Sigmoid colon (tissue), 7 donors: Measurements from ENCODE around the gene DONSON. TPM values are rescaled to one million over a fixed set of nuclear protein-coding genes. Genes with fewer than 3 reads are reported as not detected.

ENCODE experiments used
- DNase-seq: peaks from one replicate; pipeline ENCODE4 v3.0.0-alpha.2; 2019
- H3K27ac ChIP-seq, 4 donors: fragments of 200-600 bp; sonication (generic); one replicate each; pipeline ENCODE4 v1.5.1; 2016 to 2019; ENCODE audit warnings: mild to moderate bottlenecking in 1 of 4
- H3K27me3 ChIP-seq, 3 donors: fragments of 200-600 bp; sonication (generic); one replicate each; pipeline ENCODE4 v1.5.1; 2019; ENCODE audit warnings: mild to moderate bottlenecking in 1 of 3
- H3K36me3 ChIP-seq, 4 donors: fragments of 200-600 bp; sonication (generic); one replicate each; pipeline ENCODE4 v1.5.1; 2016 to 2019
- H3K4me1 ChIP-seq, 4 donors: fragments of 200-600 bp; sonication (generic); one replicate each; pipeline ENCODE4 v1.5.1; 2017 to 2019
- H3K4me3 ChIP-seq, 4 donors: fragments of 200-600 bp; sonication (generic); one replicate each; pipeline ENCODE4 v1.5.1; 2017 to 2019; ENCODE audit warnings: mild to moderate bottlenecking in 2 of 4, moderate library complexity in 1 of 4
- H3K9me3 ChIP-seq, 4 donors: fragments of 200-600 bp in 3 of 4; sonication (generic) in 3 of 4; one replicate each; pipeline versions ENCODE4 v1.5.1 to v1.6.1; 2013 to 2019
- EP300 ChIP-seq, 4 donors: sonication (generic); formaldehyde crosslinking; IDR thresholded peaks; one replicate each; pipeline ENCODE4 v1.6.1; 2017; ENCODE audit warnings: antibody characterized with exemption in 4 of 4
- POLR2A ChIP-seq, 2 donors: fragments of 450-650 bp; IDR thresholded peaks; one replicate each; pipeline ENCODE4 v1.6.1; 2016; ENCODE audit warnings: antibody characterized with exemption in 2 of 2, mild to moderate bottlenecking in 2 of 2, moderate library complexity in 2 of 2
- POLR2AphosphoS5 ChIP-seq, 4 donors: sonication (generic); formaldehyde crosslinking; IDR thresholded peaks; one replicate each; pipeline ENCODE4 v1.6.1; 2017; ENCODE audit warnings: antibody characterized with exemption in 4 of 4
- WGBS, 2 donors: extraction: QIAGEN DNeasy Blood & Tissue Kit; methylation state at CpG; one replicate each; pipeline ENCODE4 v1.1.7; 2013; 5-methylcytosine and 5-hydroxymethylcytosine counted together
- intact Hi-C: fragments of 100-400 bp; cut with DNase I; formaldehyde crosslinking; loops from one replicate; pipeline ENCODE4 v1.15.1; 2023
- polyA plus RNA-seq, 3 donors: library from polyadenylated mRNA; stranded (reverse); fragments of 200-250 nt; gene quantifications; one replicate each; pipeline ENCODE4 v1.2.3, GENCODE V29; 2013
- total RNA-seq, 4 donors: library from RNA; depleted of rRNA; stranded (reverse); fragments of >200 nt; gene quantifications; one replicate each; pipeline ENCODE4 v1.1.0, GENCODE V29; 2016
- TF ChIP-seq, protein P1 (sequence below), 4 experiments: fragments of 450-650 bp in 3 of 4; fragments of 200-600 bp in 1 of 4; IDR thresholded peaks; one replicate each; pipeline ENCODE4 v1.5.1; 2016 to 2019; ENCODE audit warnings: antibody characterized with exemption in 4 of 4, mild to moderate bottlenecking in 3 of 4, moderate library complexity in 2 of 4
- donor health status: healthy with polysubstance abuse.
- donor health status: Bipolar disorder and iron deficiency.
- donor health status: healthy.

The DONSON gene
- total and polyA plus RNA-seq, 7 donors = 4.6 to 13.4 (median 6.4) TPM

DNA sequence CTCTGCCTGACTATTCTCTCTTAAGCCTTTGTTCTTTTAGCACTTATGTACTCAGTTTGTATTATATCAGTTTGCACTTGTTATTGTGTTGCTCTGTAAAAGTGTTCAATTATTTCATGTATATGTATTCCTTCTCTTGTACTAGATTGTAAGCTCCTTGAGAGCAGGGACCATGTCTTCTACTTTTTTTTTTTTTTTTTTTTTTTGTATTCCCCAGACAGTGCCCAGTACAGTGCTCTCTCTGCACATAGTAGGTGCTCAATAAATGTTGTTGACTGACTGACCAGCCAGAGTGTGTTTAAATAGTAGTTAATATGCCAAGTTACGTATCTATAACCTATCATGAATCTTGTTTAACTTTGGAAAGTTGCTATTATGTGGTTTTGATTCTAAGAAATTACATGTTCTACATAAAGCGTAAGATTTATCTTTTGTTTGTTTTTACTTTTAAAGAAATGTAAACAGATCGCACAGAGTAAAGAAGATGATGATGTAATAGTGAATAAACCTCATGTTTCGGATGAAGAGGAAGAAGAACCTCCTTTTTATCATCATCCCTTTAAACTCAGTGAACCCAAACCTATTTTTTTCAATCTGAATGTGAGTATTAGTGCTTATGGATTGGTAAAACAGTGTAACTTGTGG lies 29.6 kb downstream of the DONSON start:
- 59 to 69% methylated on average over 4 of the region's 4 CpGs for WGBS, 2 donors
- Histone ChIP-seq H3K4me3 (no peak overlapping the region), H3K27me3 (no peaks in the 10 kb centered on the region), H3K36me3 (peaks cover 23 to 98% (median 51%) of the 10 kb centered on the region in 4 donors), H3K27ac (no peak overlapping the region), H3K4me1 (peaks cover 0 to 61% (median 34%) of the 10 kb centered on the region in 4 donors), H3K9me3 (no peaks in the 10 kb centered on the region)
- TF ChIP-seq POLR2AphosphoS5 (IDR thresholded peaks at IDR 0.05) (no peak), EP300 (IDR thresholded peaks at IDR 0.05) (no peak), POLR2A (IDR thresholded peaks at IDR 0.05) (no peak)
- TF ChIP-seq, protein P1, sequence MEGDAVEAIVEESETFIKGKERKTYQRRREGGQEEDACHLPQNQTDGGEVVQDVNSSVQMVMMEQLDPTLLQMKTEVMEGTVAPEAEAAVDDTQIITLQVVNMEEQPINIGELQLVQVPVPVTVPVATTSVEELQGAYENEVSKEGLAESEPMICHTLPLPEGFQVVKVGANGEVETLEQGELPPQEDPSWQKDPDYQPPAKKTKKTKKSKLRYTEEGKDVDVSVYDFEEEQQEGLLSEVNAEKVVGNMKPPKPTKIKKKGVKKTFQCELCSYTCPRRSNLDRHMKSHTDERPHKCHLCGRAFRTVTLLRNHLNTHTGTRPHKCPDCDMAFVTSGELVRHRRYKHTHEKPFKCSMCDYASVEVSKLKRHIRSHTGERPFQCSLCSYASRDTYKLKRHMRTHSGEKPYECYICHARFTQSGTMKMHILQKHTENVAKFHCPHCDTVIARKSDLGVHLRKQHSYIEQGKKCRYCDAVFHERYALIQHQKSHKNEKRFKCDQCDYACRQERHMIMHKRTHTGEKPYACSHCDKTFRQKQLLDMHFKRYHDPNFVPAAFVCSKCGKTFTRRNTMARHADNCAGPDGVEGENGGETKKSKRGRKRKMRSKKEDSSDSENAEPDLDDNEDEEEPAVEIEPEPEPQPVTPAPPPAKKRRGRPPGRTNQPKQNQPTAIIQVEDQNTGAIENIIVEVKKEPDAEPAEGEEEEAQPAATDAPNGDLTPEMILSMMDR (IDR thresholded peaks at IDR 0.05) = no peak
- no peak for DNase-seq
- intact Hi-C loops = no loop called here

DNA sequence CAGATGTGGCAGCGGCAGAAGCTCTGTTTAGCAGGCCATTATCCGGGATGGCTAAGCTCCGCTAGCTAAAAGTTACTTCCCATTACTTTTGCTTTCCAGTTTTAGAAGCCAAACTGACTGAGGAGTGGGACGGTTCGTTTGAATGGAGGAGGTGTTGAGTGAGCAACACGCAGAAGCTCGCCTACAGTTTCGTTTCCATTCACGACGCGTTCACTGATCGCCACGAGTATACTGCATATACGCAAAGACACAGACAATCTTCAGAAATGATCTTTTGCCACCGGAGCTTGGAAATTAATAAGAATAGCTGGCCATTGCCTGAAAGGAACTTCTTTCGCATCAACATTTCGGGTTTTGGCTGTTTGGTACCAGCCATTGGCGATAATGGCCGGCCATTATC lies 31.0 kb downstream of the DONSON start:
- Histone ChIP-seq H3K27me3 (no peaks in the 10 kb centered on the region), H3K4me1 (peaks cover 0 to 59% (median 34%) of the 10 kb centered on the region in 4 donors), H3K36me3 (peaks cover 31 to 98% (median 66%) of the 10 kb centered on the region in 4 donors), H3K9me3 (no peaks in the 10 kb centered on the region), H3K27ac (no peak overlapping the region), H3K4me3 (no peak overlapping the region)
- TF ChIP-seq, protein P1 (IDR thresholded peaks at IDR 0.05) = no peak
- TF ChIP-seq POLR2A (IDR thresholded peaks at IDR 0.05) (no peak), POLR2AphosphoS5 (IDR thresholded peaks at IDR 0.05) (no peak), EP300 (IDR thresholded peaks at IDR 0.05) (no peak)
- DNase-seq = no peak
- 97 to 98% methylated on average over 19 of the region's 19 CpGs for WGBS, 2 donors
- intact Hi-C loops = no loop called here

GRCh38 chr21:33554982-33555344 lies 33.5 kb downstream of the DONSON start:
- Histone ChIP-seq H3K9me3 (no peaks in the 10 kb centered on the region), H3K27ac (no peak overlapping the region), H3K27me3 (no peaks in the 10 kb centered on the region), H3K4me1 (peaks cover 0 to 34% (median 22%) of the 10 kb centered on the region in 4 donors), H3K36me3 (peaks cover 56 to 98% (median 84%) of the 10 kb centered on the region in 4 donors), H3K4me3 (no peak overlapping the region)
- DNase-seq = no peak
- TF ChIP-seq POLR2AphosphoS5 (IDR thresholded peaks at IDR 0.05) = no peak
- TF ChIP-seq, protein P1 (IDR thresholded peaks at IDR 0.05) = no peak
- TF ChIP-seq EP300 (IDR thresholded peaks at IDR 0.05) = no peak
- TF ChIP-seq POLR2A (IDR thresholded peaks at IDR 0.05) = no peak
- intact Hi-C loops = no loop called here
- 98 to 99% methylated on average over 32 of the region's 32 CpGs for WGBS, 2 donors

DNA sequence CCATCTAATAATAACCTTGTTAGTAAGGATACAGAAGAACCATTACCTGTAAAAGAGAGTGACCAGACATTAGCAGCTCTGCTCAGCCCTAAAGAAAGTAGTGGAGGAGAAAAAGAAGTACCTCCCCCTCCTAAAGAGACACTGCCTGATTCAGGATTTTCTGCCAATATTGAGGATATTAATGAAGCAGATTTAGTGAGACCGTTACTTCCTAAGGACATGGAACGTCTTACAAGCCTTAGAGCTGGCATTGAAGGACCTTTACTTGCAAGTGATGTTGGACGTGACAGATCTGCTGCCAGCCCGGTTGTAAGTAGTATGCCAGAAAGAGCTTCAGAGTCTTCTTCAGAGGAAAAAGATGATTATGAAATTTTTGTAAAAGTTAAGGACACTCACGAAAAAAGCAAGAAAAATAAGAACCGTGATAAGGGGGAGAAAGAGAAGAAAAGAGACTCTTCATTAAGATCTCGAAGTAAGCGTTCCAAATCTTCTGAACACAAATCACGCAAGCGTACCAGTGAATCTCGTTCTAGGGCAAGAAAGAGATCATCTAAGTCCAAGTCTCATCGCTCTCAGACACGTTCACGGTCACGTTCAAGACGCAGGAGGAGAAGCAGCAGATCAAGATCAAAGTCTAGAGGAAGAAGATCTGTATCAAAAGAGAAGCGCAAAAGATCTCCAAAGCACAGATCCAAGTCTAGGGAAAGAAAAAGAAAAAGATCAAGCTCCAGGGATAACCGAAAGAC lies 34.1 kb downstream of the DONSON start:
- intact Hi-C loops = no loop called here
- Histone ChIP-seq H3K27ac (no peak overlapping the region), H3K36me3 (peaks cover 60 to 98% (median 84%) of the 10 kb centered on the region in 4 donors), H3K27me3 (no peaks in the 10 kb centered on the region), H3K4me1 (peaks cover 0 to 28% (median 17%) of the 10 kb centered on the region in 4 donors), H3K9me3 (no peaks in the 10 kb centered on the region), H3K4me3 (no peak overlapping the region)
- TF ChIP-seq, protein P1 (IDR thresholded peaks at IDR 0.05) = no peak
- no peak for TF ChIP-seq POLR2AphosphoS5 (IDR thresholded peaks at IDR 0.05)
- TF ChIP-seq POLR2A (IDR thresholded peaks at IDR 0.05) = no peak
- TF ChIP-seq EP300 (IDR thresholded peaks at IDR 0.05) = no peak
- 94 to 98% methylated on average over 18 of the region's 18 CpGs for WGBS, 2 donors
- DNase-seq = no peak
